Adipocyte (in vitro differentiated cells): ENCODE results near the gene PRAMEF2.
"Not testable (repeated sequence)": the region's sequence is repeated elsewhere in the genome, so short reads cannot be mapped to it uniquely, and the experiment has no call there.

Source experiments
- DNase-seq: peaks from one replicate; pipeline ENCODE4 v3.0.0-alpha.2; 2015; ENCODE audit warnings: low read depth
- H3K27me3 ChIP-seq: replicated peaks from 2 replicates; pipeline ENCODE4 v1.7.0; 2013; ENCODE audit warnings: mild to moderate bottlenecking, low read length, moderate library complexity; ENCODE audit not compliant: control insufficient read depth, insufficient read depth
- H3K36me3 ChIP-seq: 2 replicates; pipeline ENCODE4 v1.7.0; 2013; ENCODE audit warnings: low read length, mild to moderate bottlenecking, moderate library complexity; ENCODE audit not compliant: control insufficient read depth, insufficient read depth, severe bottlenecking
- H3K4me1 ChIP-seq: 2 replicates; pipeline ENCODE4 v1.7.0; 2013; ENCODE audit warnings: mild to moderate bottlenecking, low read length, moderate library complexity; ENCODE audit not compliant: control insufficient read depth, insufficient read depth
- H3K4me3 ChIP-seq: 2 replicates; pipeline ENCODE4 v1.7.0; 2013; ENCODE audit warnings: mild to moderate bottlenecking, low read length, moderate library complexity
- H3K9ac ChIP-seq: 2 replicates; pipeline ENCODE4 v1.7.0; 2013; ENCODE audit warnings: mild to moderate bottlenecking, low read length, moderate library complexity
- H3K9me3 ChIP-seq: 2 replicates; pipeline ENCODE4 v1.7.0; 2013; ENCODE audit warnings: mild to moderate bottlenecking, low read length, moderate library complexity; ENCODE audit not compliant: control insufficient read depth

The PRAMEF2 gene

DNA sequence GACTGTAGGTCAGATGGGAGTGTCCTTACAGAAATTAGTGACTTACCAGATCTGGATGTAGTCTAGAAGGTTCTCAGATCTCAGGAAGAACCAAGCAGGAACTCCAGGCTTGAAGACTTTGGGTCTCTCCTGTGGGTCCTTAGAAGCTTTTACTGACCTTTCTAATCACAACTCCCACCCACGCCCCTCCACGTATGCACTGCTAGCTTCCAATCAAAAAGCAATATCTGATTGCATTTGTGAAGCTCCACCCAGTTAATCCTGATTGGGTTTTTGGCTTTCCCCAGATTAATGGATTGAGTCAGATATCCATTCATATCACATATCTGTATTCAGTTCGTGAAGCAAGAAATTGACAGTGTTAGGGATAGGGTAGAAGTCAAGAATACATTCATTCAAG lies 29.2 kb downstream of the PRAMEF2 start, which contains the start of gene PRAMEF4:
Gene PRAMEF4 (minus strand): TSS at position 101 of the 400 bp plus-strand sequence. CDS start 2,807 bp downstream, outside the sequence.
- not testable (repeated sequence) for DNase-seq, H3K36me3 ChIP-seq, H3K9ac ChIP-seq, H3K27me3 ChIP-seq, H3K9me3 ChIP-seq, H3K4me1 ChIP-seq, H3K4me3 ChIP-seq

DNA sequence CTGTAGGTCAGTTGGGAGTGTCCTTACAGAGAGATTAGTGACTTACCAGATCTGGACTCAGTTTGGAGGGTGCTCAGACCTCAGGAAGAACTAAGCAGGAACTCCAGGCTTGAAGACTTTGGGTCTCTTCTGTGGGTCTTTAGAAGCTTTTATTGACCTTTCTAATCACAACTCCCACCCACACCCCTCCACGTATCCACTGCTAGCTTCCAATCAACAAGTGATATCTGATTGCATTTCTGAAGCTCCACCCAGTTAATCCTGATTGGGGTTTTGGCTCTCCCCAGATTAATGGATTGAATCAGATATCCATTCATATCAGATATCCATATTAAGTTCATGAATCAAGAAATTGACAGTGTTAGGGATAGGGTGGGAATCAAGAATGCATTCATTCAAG lies 41.3 kb downstream of the PRAMEF2 start, which contains the start of gene PRAMEF10:
Gene PRAMEF10 (minus strand): TSS at position 101 of the 400 bp plus-strand sequence. CDS start 2,423 bp downstream, outside the sequence.
- H3K9ac ChIP-seq, H3K9me3 ChIP-seq, H3K4me1 ChIP-seq, H3K4me3 ChIP-seq, DNase-seq, H3K36me3 ChIP-seq, H3K27me3 ChIP-seq: not testable (repeated sequence)

DNA sequence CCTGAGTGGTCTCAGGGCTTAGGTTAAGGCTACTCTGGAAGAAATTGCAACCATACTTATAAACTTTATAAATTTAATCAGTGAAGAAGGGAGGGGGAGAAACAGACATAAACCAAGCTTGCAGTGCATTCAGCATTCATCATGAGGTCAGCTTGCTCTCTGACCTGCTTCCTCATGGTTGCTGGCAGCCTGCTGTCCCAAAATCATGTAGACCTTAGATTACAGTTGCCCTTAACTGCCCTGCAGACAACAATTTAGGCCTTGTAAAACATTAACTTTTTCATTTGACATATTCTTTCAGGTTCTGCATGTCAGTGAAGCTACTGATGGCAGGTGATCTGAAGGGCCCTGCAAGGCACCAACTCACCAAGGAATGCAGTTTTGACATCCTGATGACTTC lies 42.3 kb downstream of the PRAMEF2 start:
- not testable (repeated sequence) for H3K27me3 ChIP-seq, H3K9ac ChIP-seq, H3K4me3 ChIP-seq, H3K9me3 ChIP-seq, DNase-seq, H3K36me3 ChIP-seq, H3K4me1 ChIP-seq

DNA sequence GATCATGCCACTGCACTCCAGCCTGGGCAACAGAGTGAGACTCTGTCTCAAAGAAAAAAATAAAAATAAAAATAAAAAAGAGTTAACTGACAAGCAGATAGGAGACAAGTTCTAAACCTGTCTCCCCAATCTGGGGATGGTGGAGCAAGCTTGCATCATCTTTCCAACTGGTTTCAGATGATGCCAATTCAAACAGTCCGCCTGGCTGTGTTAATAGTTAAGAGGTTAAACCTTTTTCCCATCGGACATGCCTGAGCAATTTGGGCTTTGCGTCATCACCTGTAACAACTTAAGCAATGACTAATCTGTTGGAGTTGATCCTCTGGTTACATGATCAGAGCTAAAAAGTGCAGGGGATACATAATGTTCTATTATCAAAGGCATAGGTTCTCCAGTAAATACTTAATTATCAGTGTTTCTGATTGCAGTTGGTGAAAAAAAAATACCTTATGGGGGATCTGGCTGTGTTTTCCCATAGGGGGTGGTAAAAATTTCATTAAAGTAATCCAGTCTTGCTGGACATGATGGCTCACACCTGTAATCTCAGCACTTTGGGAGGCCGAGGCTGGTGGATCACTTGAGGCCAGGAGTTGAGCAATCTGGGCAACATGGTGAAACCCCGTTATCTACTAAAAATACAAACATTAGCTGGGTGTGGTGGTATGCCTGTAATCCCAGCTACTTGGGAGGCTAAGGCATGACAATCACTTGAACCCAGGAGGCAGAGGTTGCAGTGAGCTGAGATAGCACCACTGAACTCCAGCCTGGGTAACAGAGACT lies 47.1 kb downstream of the PRAMEF2 start:
- not testable (repeated sequence) for H3K9ac ChIP-seq, H3K36me3 ChIP-seq, H3K4me3 ChIP-seq

More for the DNA sequence above, 47.1 kb downstream of the PRAMEF2 start:
- H3K9me3 ChIP-seq, H3K27me3 ChIP-seq, H3K4me1 ChIP-seq, DNase-seq: not testable (repeated sequence)
